ENCODE results near the gene TUBA4B.

GRCh38 chr2:219273937-219274336 is 20.9 kb downstream of the TUBA4B start:
- TF ChIP-seq CTCF (IDR thresholded peaks at IDR 0.05), result no peak
- no peak for TF ChIP-seq POLR2A (IDR thresholded peaks at IDR 0.05)
- no peak for TF ChIP-seq POLR2AphosphoS5 (IDR thresholded peaks at IDR 0.05)

Data from prostate gland (tissue), 2 donors.